IPS-20b (cell line): ENCODE measurements around the gene STAT3.

Experiments
- H3K27ac ChIP-seq: one replicate; pipeline ENCODE4 v1.5.1; 2013; ENCODE audit warnings: low read length
- H3K27me3 ChIP-seq: 2 replicates; pipeline ENCODE4 v1.6.1; 2013; ENCODE audit warnings: mild to moderate bottlenecking, low read length, inconsistent platforms; ENCODE audit not compliant: insufficient read depth
- H3K36me3 ChIP-seq: 2 replicates; pipeline ENCODE4 v1.6.1; 2013; ENCODE audit warnings: low read depth, mild to moderate bottlenecking, inconsistent platforms, low read length, moderate library complexity; ENCODE audit not compliant: insufficient read depth
- H3K4me1 ChIP-seq: 2 replicates; pipeline ENCODE4 v1.6.1; 2013; ENCODE audit warnings: mild to moderate bottlenecking, control low read depth, inconsistent platforms, low read length, moderate library complexity; ENCODE audit not compliant: insufficient read depth
- H3K4me3 ChIP-seq: 2 replicates; pipeline ENCODE4 v1.5.1; 2013; ENCODE audit warnings: mild to moderate bottlenecking, low read length, inconsistent platforms
- H3K9ac ChIP-seq: 2 replicates; pipeline ENCODE4 v1.6.1; 2013; ENCODE audit warnings: low read depth, mild to moderate bottlenecking, inconsistent platforms, low read length, moderate library complexity
- H3K9me3 ChIP-seq: 2 replicates; pipeline ENCODE4 v1.6.1; 2013; ENCODE audit warnings: mild to moderate bottlenecking, low read depth, low read length, inconsistent platforms; ENCODE audit not compliant: insufficient read depth

Gene STAT3

GRCh38 chr17:42287305-42287976, 100.8 kb downstream of the STAT3 start:
- peaks cover 46% of the 10 kb centered on the region for H3K27me3 ChIP-seq
- no peak overlapping the region for H3K27ac ChIP-seq
- H3K36me3 ChIP-seq: no peaks in the 10 kb centered on the region
- no peaks in the 10 kb centered on the region for H3K9me3 ChIP-seq
- H3K9ac ChIP-seq: no peak overlapping the region
- H3K4me1 ChIP-seq: no peaks in the 10 kb centered on the region
- H3K4me3 ChIP-seq: peak overlapping the region; percentile 50; the same call in 1 of the 2 replicates

GRCh38 chr17:42286411-42287221, 101.6 kb downstream of the STAT3 start:
- H3K4me1 ChIP-seq: no peaks in the 10 kb centered on the region
- H3K27me3 ChIP-seq: peaks cover 46% of the 10 kb centered on the region
- no peak overlapping the region for H3K9ac ChIP-seq

GRCh38 chr17:42285346-42286050, 102.7 kb downstream of the STAT3 start:
- Histone ChIP-seq H3K36me3 (no peaks in the 10 kb centered on the region), H3K27ac (no peak overlapping the region), H3K9ac (no peak overlapping the region), H3K4me1 (no peaks in the 10 kb centered on the region), H3K4me3 (no peak overlapping the region), H3K27me3 (peaks cover 43% of the 10 kb centered on the region), H3K9me3 (no peaks in the 10 kb centered on the region)

More at GRCh38 chr17:42286411-42287221, 101.6 kb downstream of the STAT3 start:
- H3K36me3 ChIP-seq: no peaks in the 10 kb centered on the region
- no peaks in the 10 kb centered on the region for H3K9me3 ChIP-seq
- H3K27ac ChIP-seq: no peak overlapping the region
- no peak overlapping the region for H3K4me3 ChIP-seq

GRCh38 chr17:42284566-42284965, 103.7 kb downstream of the STAT3 start:
- Histone ChIP-seq H3K4me3 (no peak overlapping the region), H3K27ac (no peak overlapping the region), H3K36me3 (no peaks in the 10 kb centered on the region), H3K9ac (no peak overlapping the region), H3K27me3 (peaks cover 34% of the 10 kb centered on the region), H3K4me1 (no peaks in the 10 kb centered on the region), H3K9me3 (no peaks in the 10 kb centered on the region)

- no peak overlapping the region for H3K9ac ChIP-seq
- H3K36me3 ChIP-seq: no peaks in the 10 kb centered on the region
- no peak overlapping the region for H3K4me3 ChIP-seq
- no peaks in the 10 kb centered on the region for H3K9me3 ChIP-seq
- peaks cover 28% of the 10 kb centered on the region for H3K27me3 ChIP-seq
- H3K27ac ChIP-seq: no peak overlapping the region
- no peaks in the 10 kb centered on the region for H3K4me1 ChIP-seq
Observed at GRCh38 chr17:42284024-42284369, 104.2 kb downstream of the STAT3 start.

- Histone ChIP-seq H3K27ac (no peak overlapping the region), H3K4me3 (no peak overlapping the region), H3K36me3 (no peaks in the 10 kb centered on the region), H3K27me3 (peaks cover 22% of the 10 kb centered on the region), H3K9me3 (no peaks in the 10 kb centered on the region), H3K4me1 (no peaks in the 10 kb centered on the region), H3K9ac (no peak overlapping the region)
Observed at GRCh38 chr17:42283241-42284023, 104.8 kb downstream of the STAT3 start.

GRCh38 chr17:42282478-42283080, 105.7 kb downstream of the STAT3 start:
- no peaks in the 10 kb centered on the region for H3K9me3 ChIP-seq
- H3K9ac ChIP-seq: no peak overlapping the region
- H3K4me3 ChIP-seq: no peak overlapping the region
- no peaks in the 10 kb centered on the region for H3K4me1 ChIP-seq
- H3K27ac ChIP-seq: no peak overlapping the region
- no peaks in the 10 kb centered on the region for H3K36me3 ChIP-seq
- peaks cover 14% of the 10 kb centered on the region for H3K27me3 ChIP-seq

- Histone ChIP-seq H3K27ac (no peak overlapping the region), H3K4me3 (no peak overlapping the region), H3K9ac (no peak overlapping the region), H3K27me3 (peaks cover 13% of the 10 kb centered on the region), H3K4me1 (peaks cover 5% of the 10 kb centered on the region; the same call in 1 of the 2 replicates), H3K9me3 (no peaks in the 10 kb centered on the region), H3K36me3 (no peaks in the 10 kb centered on the region)
Observed at GRCh38 chr17:42281571-42282096, 106.6 kb downstream of the STAT3 start.

- H3K4me1 ChIP-seq: peaks cover 5% of the 10 kb centered on the region; the same call in 1 of the 2 replicates
- peaks cover 9% of the 10 kb centered on the region; the same call in 1 of the 2 replicates for H3K27me3 ChIP-seq
- H3K9me3 ChIP-seq: no peaks in the 10 kb centered on the region
- H3K4me3 ChIP-seq: no peak overlapping the region
- no peaks in the 10 kb centered on the region for H3K36me3 ChIP-seq
- no peak overlapping the region for H3K27ac ChIP-seq
- no peak overlapping the region for H3K9ac ChIP-seq
Observed at GRCh38 chr17:42279776-42280630, 108.2 kb downstream of the STAT3 start.

- H3K4me1 ChIP-seq: peaks cover 32% of the 10 kb centered on the region
- H3K27me3 ChIP-seq: peaks cover 9% of the 10 kb centered on the region; the same call in 1 of the 2 replicates
- no peaks in the 10 kb centered on the region for H3K9me3 ChIP-seq
- H3K4me3 ChIP-seq: peak overlapping the region; percentile 77; the same call in 1 of the 2 replicates
- peak overlapping the region; percentile 82; the same call in 1 of the 2 replicates for H3K9ac ChIP-seq
- no peaks in the 10 kb centered on the region for H3K36me3 ChIP-seq
- no peak overlapping the region for H3K27ac ChIP-seq
Observed at GRCh38 chr17:42277342-42277712, 110.9 kb downstream of the STAT3 start.
